ENCODE results near the gene XRN2. TPM values are rescaled to one million over a fixed set of nuclear protein-coding genes. Genes with fewer than 3 reads are reported as not detected.

Gene XRN2
- total RNA-seq, 3 donors from 2014 or later, result 35.3 to 47.7 (median 43.2) TPM

GRCh38 chr20:21352703-21353102 lies 49.6 kb downstream of the XRN2 start:
- no peaks in the 10 kb centered on the region for H3K4me1 ChIP-seq (ENCODE audit: low read depth)
- no peak for ATAC-seq
- DNase-seq, result no peak

GRCh38 chr20:21353236-21353635 lies 50.1 kb downstream of the XRN2 start:
- no peak for TF ChIP-seq CTCF (IDR thresholded peaks at IDR 0.05)
- Histone ChIP-seq H3K4me1 (ENCODE audit: low read depth) (no peaks in the 10 kb centered on the region), H3K36me3 (ENCODE audit: low read depth) (no peaks in the 10 kb centered on the region), H3K4me3 (no peak overlapping the region), H3K9me3 (no peaks in the 10 kb centered on the region)
- no peak for ATAC-seq
- DNase-seq, result no peak
- intact Hi-C loops (cut with DNase I, micrococcal nuclease), result no loop called here

More at GRCh38 chr20:21352703-21353102, 49.6 kb downstream of the XRN2 start:
- Histone ChIP-seq H3K36me3 (ENCODE audit: low read depth) (no peaks in the 10 kb centered on the region), H3K4me3 (no peak overlapping the region), H3K9me3 (no peaks in the 10 kb centered on the region)
- no peak for TF ChIP-seq CTCF (IDR thresholded peaks at IDR 0.05)
- intact Hi-C loops (cut with DNase I, micrococcal nuclease), result no loop called here

GRCh38 chr20:21355981-21356380 lies 52.9 kb downstream of the XRN2 start:
- no peak for TF ChIP-seq CTCF (IDR thresholded peaks at IDR 0.05)
- intact Hi-C loops (cut with DNase I, micrococcal nuclease), result no loop called here
- DNase-seq (no peak), ATAC-seq (no peak)
- Histone ChIP-seq H3K4me3 (no peak overlapping the region), H3K9me3 (no peaks in the 10 kb centered on the region), H3K4me1 (ENCODE audit: low read depth) (no peaks in the 10 kb centered on the region), H3K36me3 (ENCODE audit: low read depth) (no peaks in the 10 kb centered on the region)

- TF ChIP-seq CTCF (IDR thresholded peaks at IDR 0.05), result no peak
- Histone ChIP-seq H3K4me3 (no peak overlapping the region), H3K36me3 (ENCODE audit: low read depth) (no peaks in the 10 kb centered on the region), H3K4me1 (ENCODE audit: low read depth) (no peaks in the 10 kb centered on the region), H3K9me3 (no peaks in the 10 kb centered on the region)
- intact Hi-C loops (cut with DNase I, micrococcal nuclease), result no loop called here
- no peak for DNase-seq
- no peak for ATAC-seq
Measured at GRCh38 chr20:21356386-21356785, 53.3 kb downstream of the XRN2 start.

- no peak for TF ChIP-seq CTCF (IDR thresholded peaks at IDR 0.05)
- Histone ChIP-seq H3K9me3 (no peaks in the 10 kb centered on the region), H3K4me3 (no peak overlapping the region), H3K4me1 (ENCODE audit: low read depth) (no peaks in the 10 kb centered on the region), H3K36me3 (ENCODE audit: low read depth) (no peaks in the 10 kb centered on the region)
- no peak for DNase-seq
- intact Hi-C loops (cut with DNase I, micrococcal nuclease), result no loop called here
- ATAC-seq, result peak; percentile 90
Measured at GRCh38 chr20:21357844-21358243, 54.7 kb downstream of the XRN2 start.

GRCh38 chr20:21358737-21359136 lies 55.6 kb downstream of the XRN2 start:
- no peak for DNase-seq
- ATAC-seq, result no peak
- Histone ChIP-seq H3K9me3 (no peaks in the 10 kb centered on the region), H3K4me1 (ENCODE audit: low read depth) (no peaks in the 10 kb centered on the region), H3K36me3 (ENCODE audit: low read depth) (no peaks in the 10 kb centered on the region), H3K4me3 (no peak overlapping the region)
- no peak for TF ChIP-seq CTCF (IDR thresholded peaks at IDR 0.05)
- intact Hi-C loops (cut with DNase I, micrococcal nuclease), result no loop called here

All from mucosa of descending colon (tissue), 3 donors.